Right lobe of liver (tissue), 6 donors: ENCODE results near the gene CMKLR1. TPM values are rescaled to one million over a fixed set of nuclear protein-coding genes. Genes with fewer than 3 reads are reported as not detected.

ENCODE experiments used
- ATAC-seq, 4 donors: fragments of 200-7000 bp; cut with Tn5 transposase; one replicate each; pipeline ENCODE4 v1.9.1; 2020; ENCODE audit warnings: mild to moderate bottlenecking in 4 of 4, moderate library complexity in 4 of 4
- DNase-seq, 3 donors: peaks; one replicate each; pipeline ENCODE4 v3.0.0-alpha.2; 2020
- H3K27ac ChIP-seq, 3 donors: fragments of 200-600 bp; one replicate each; pipeline ENCODE4 v1.8.0; 2022
- H3K27me3 ChIP-seq, 2 donors: fragments of 200-600 bp; one replicate each; pipeline ENCODE4 v1.8.0; 2022
- H3K36me3 ChIP-seq, 4 donors: fragments of 200-600 bp; sonication (generic) in 1 of 4; one replicate each; pipeline versions ENCODE4 v1.5.1 to v1.8.0; 2017 to 2022; ENCODE audit warnings: control low read depth in 1 of 4
- H3K4me1 ChIP-seq, 4 donors: fragments of 200-600 bp; sonication (generic) in 1 of 4; one replicate each; pipeline versions ENCODE4 v1.5.1 to v1.8.0; 2017 to 2022; ENCODE audit warnings: control low read depth in 1 of 4
- H3K4me3 ChIP-seq, 3 donors: fragments of 200-600 bp; one replicate each; pipeline ENCODE4 v1.8.0; 2022
- H3K9me3 ChIP-seq, 4 donors: fragments of 200-600 bp; sonication (generic) in 1 of 4; one replicate each; pipeline versions ENCODE4 v1.5.1 to v1.8.0; 2017 to 2022; ENCODE audit warnings: control low read depth in 1 of 4
- CTCF ChIP-seq, 4 donors: fragments of 200-600 bp in 3 of 4; fragments of 450-650 bp in 1 of 4; IDR thresholded peaks; one replicate each; pipeline versions ENCODE4 v1.5.1 to v1.8.0; 2016 to 2022; ENCODE audit warnings: antibody characterized with exemption in 4 of 4, mild to moderate bottlenecking in 2 of 4
- POLR2A ChIP-seq: fragments of 450-650 bp; IDR thresholded peaks from one replicate; pipeline ENCODE4 v1.6.1; 2017; ENCODE audit warnings: antibody characterized with exemption, mild to moderate bottlenecking
- WGBS: methylation state at CpG from one replicate; pipeline ENCODE4 v1.1.6; 2018; ENCODE audit warnings: low coverage, low lambda C conversion rate; ENCODE audit not compliant: insufficient coverage; ENCODE audit errors: missing lambda C conversion rate; 5-methylcytosine and 5-hydroxymethylcytosine counted together
- intact Hi-C, 2 donors: fragments of 100-400 bp; cut with DNase I; formaldehyde crosslinking; loops; one replicate each; pipeline versions ENCODE4 v1.11.2 to v1.14.1; 2022
- long read RNA-seq: library from polyadenylated mRNA; unstranded; transcript quantifications from one replicate; pipeline ENCODE4 v2.0.0, GENCODE V29; 2019
- total RNA-seq, 6 experiments: library from RNA; depleted of rRNA in 2 of 6; stranded (reverse); fragments of >200 nt in 2 of 6; fragmentation: NEBNext Ultra II Directional in 3 of 6; extraction: Animal tissue kit (Norgen Biotek cat#: 25700) in 3 of 6; gene quantifications; one replicate each; pipeline versions ENCODE4 v1.1.0 to v1.2.4, GENCODE V29; 2016 to 2023
- donor health status: DM: no; HTN: yes; CAD: no.
- donor health status: DM: no; HTN: no; CAD: no.
- donor health status: DM: no; HTN: no; CAD: no.
- donor health status: DM: no; HTN: yes; CAD: no.
- donor health status: DM: no; HTN: yes; CAD: no.

The CMKLR1 gene
- 1 to 10 TPM; 1.5 to 8.2 (median 4.2) TPM for total RNA-seq
- long read RNA-seq, result 0 reads

GRCh38 chr12:108338915-108339657, at the start of gene CMKLR1:
TSS of gene CMKLR1 (minus strand) at chr12:108339311. CDS start at chr12:108293591, 45,720 bp downstream.
- ATAC-seq (peak; percentile 47 to 53 (median 50)), DNase-seq (peak in 2 of 3 donors; percentile 38 to 50)
- Histone ChIP-seq H3K27ac (peak within 1 kb of the TSS in 1 of 3 donors; percentile 23), H3K4me1 (no peaks in the 10 kb centered on the region), H3K36me3 (no peaks in the 10 kb centered on the region), H3K4me3 (peak within 1 kb of the TSS; percentile 7 to 30 (median 12)), H3K9me3 (no peaks in the 10 kb centered on the region), H3K27me3 (no peaks in the 10 kb centered on the region)
- TF ChIP-seq POLR2A, result peak; percentile 22
- no peak for TF ChIP-seq CTCF (IDR thresholded peaks at IDR 0.05)
- intact Hi-C loops, result no loop called here
- 19% methylated on average over 9 of the region's 24 CpGs for WGBS

- WGBS, result 17% methylated on average over 1 of the region's 1 CpG
- no peak overlapping the region for H3K4me3 ChIP-seq
These were observed 48.7 kb upstream of the CMKLR1 start for GRCh38 chr12:108387771-108388170.

GRCh38 chr12:108386709-108387360, 47.7 kb upstream of the CMKLR1 start:
- ATAC-seq (no peak), DNase-seq (no peak)
- Histone ChIP-seq H3K4me1 (no peaks in the 10 kb centered on the region), H3K9me3 (no peaks in the 10 kb centered on the region), H3K4me3 (no peak overlapping the region), H3K27me3 (no peaks in the 10 kb centered on the region), H3K36me3 (no peaks in the 10 kb centered on the region), H3K27ac (no peak overlapping the region)
- no peak for TF ChIP-seq POLR2A
- TF ChIP-seq CTCF (IDR thresholded peaks at IDR 0.05), result no peak
- intact Hi-C loops, result no loop called here
- 25% methylated on average over 8 of the region's 8 CpGs for WGBS

More at GRCh38 chr12:108387771-108388170, 48.7 kb upstream of the CMKLR1 start:
- TF ChIP-seq POLR2A (no peak), CTCF (IDR thresholded peaks at IDR 0.05) (no peak)
- intact Hi-C loops, result no loop called here
- no peak overlapping the region for H3K27ac ChIP-seq
- no peak for DNase-seq
- no peaks in the 10 kb centered on the region for H3K36me3 ChIP-seq
- ATAC-seq, result no peak
- no peaks in the 10 kb centered on the region for H3K27me3 ChIP-seq
- no peaks in the 10 kb centered on the region for H3K9me3 ChIP-seq
- H3K4me1 ChIP-seq, result no peaks in the 10 kb centered on the region

GRCh38 chr12:108382437-108382801, 43.3 kb upstream of the CMKLR1 start:
- 43% methylated on average over 1 of the region's 1 CpG for WGBS
- Histone ChIP-seq H3K4me3 (no peak overlapping the region), H3K4me1 (no peaks in the 10 kb centered on the region), H3K27ac (no peak overlapping the region), H3K27me3 (no peaks in the 10 kb centered on the region), H3K9me3 (no peaks in the 10 kb centered on the region), H3K36me3 (no peaks in the 10 kb centered on the region)
- intact Hi-C loops, result no loop called here
- TF ChIP-seq CTCF (IDR thresholded peaks at IDR 0.05) (no peak), POLR2A (no peak)
- ATAC-seq (no peak), DNase-seq (no peak)
